Measurements from ENCODE around the gene VTI1A.
A peak's percentile ranks its signal among the peaks of the same experiment; 100 is the strongest.
"Not testable (repeated sequence)": the region's sequence is repeated elsewhere in the genome, so short reads cannot be mapped to it uniquely, and the experiment has no call there.

Gene VTI1A

DNA sequence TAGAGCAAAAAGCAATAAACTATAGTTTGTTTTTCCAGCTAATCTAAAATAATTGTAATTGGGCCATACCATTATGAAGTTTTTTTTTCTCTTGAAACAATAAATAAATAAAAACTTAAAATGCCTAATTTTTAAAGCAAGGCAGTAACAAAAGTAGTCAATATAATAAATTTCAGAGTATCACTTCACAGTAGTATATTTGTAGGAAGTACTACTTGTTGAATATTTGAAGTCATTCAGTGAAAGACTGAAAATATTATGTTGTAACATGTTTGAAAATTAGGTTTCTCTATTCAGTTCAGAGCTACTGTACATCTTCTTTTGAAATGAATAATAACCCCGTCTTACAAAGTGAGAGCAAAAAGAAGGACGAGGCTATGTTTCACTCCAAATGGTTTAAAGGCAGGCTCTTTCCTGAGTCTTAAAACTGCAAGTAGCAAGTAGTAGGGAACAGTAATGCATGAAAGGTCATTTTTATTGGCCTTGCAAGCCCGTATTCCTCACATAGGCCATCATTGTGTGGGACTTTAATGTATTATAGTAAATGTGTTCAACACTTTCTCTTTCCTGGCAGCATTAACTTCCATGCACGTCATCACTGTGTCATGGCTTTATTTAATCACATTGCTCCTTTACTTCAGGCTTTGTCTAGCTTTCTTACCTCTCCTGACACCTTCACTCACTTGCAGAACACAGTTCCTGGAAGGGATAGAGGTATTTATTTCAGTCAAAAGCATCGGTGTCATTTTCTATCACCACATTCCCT, 141.4 kb downstream of the VTI1A start:
- no peak for DNase-seq (ENCODE audit: low read depth)

DNA sequence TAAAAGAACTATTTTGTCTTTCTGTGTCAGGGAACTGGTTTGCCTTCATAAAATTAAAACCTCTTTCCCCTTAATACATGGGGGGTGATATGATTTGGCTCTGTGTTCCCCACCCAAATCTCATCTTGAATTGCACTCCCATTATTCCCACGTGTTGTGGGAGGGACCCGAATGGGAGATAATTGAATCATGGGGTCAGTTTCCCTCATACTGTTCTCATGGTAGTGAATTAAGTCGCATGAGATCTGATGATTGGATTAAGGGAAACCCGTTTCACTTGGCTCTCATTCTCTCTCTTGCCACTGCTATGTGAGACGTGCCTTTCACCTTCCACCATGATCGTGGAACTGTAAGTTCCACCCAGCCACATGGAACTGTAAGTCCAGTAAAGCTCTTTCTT, 142.1 kb downstream of the VTI1A start:
- no peak for DNase-seq (ENCODE audit: low read depth)

DNA sequence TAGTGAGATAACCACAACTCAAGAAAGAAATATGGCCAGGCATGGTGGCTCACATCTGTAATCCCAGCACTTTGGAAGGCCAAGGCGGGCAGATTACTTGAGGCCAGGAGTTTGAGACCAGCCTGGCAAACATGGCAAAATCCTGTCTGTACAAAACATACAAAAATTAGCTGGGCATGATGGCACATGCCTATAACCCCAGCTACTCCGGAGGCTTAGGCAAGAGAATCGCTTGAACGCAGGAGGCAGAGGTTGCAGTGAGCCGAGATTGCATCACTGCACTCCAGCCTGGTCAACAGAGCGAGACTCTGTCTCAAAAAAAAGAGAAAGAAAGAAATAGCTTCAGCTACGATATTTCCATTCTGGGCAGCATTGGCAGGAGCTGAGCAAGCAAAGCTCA, 143.8 kb downstream of the VTI1A start:
- DNase-seq (ENCODE audit: low read depth): not testable (repeated sequence)

DNA sequence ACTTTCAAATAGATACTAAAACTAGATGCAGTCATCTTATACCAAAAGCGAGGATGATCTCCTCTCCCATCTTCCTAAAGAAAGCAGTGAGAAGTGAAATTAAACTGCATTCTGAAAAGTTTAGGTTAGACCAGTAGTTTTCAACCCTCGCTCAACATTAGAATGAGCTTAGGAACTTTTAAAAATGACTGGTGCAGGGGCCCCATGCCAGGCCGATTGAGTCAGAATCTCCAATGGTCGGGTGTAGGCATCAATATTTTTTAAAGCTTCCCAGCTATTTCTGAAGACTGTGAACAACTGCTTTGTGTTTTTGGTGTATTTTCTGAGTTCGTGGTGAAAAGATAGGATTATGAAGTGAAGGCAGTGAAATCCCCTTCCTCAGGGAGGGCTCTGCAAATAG, 146.0 kb downstream of the VTI1A start:
- no peak for DNase-seq (ENCODE audit: low read depth)

DNA sequence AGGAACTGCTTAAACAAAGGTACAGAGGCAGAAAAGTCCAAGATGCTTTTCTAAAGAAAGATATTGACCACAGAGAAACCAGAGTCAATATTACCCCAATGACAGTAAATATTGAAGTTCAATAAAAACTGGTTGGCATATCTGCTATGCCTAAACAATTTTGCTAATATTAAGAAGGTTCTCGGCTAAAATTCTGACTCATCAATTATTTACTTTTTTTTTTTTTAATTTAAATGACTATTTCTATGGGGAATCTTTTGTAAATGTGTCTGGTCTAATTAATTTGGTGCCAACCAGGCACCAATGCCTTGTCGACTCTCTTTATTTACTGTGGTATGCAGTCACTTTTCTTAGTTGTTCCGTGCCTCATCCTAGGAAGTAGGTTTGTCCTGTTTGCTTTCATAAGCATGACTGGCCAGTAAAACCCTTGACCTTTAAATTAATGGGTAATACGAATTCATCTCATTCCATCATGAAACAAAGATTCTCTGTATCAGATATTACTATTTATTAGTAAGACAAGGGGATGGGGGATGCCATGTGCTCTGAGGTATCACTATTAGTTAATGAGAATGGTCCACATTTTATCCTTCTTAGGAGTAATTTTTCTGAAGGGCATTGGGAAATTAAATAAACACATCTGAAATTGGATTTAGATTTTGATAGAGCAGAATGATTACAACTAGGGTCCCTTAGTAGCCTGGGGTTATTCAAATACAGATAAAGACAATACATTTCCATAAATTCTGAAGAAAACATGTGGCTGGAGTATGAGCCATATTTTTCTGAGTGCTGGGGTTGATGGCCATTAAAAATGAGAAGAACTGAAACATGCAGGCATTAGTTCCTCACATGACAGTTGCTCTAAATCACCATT, 154.4 kb downstream of the VTI1A start:
- no peak for DNase-seq (ENCODE audit: low read depth)

DNA sequence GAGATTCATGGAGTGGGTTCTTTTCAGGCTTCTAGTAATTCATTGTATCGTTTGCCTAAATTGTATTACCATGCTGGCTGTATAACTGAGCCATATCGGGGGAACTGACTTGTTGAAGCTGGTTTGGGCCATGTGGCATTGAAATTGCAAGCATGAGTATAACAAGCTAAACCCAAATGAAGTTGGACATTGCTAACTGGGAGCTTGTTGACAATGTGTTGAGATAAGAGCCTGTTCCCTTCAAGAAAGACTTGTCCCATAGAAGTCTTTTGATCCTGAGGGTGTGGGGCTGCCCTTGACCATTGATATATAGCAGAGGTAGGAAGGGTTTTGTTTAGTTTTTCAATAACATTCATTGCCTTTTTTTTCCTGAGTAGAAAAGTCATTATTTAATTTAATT, 156.0 kb downstream of the VTI1A start:
- DNase-seq (ENCODE audit: low read depth): no peak

DNA sequence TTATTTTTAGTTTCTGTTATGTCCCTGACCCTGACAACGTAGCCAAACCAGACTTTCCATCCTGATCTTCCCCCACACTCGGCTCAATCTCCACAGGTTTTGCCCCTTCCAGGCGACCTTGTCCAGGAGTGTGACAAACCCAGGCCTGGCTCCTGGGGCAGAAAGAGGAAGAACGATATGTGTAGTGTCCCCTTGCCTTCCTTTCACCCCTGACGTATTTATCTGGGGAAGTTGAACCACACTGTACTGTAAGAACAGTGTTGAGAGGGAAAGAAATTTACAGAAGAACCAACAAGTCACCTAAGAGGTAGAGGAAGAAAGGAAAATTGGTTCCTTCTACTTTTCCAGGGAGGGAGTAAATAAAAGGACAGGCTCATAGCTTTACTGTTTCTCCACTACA, 158.0 kb downstream of the VTI1A start:
- DNase-seq (ENCODE audit: low read depth): no peak

DNA sequence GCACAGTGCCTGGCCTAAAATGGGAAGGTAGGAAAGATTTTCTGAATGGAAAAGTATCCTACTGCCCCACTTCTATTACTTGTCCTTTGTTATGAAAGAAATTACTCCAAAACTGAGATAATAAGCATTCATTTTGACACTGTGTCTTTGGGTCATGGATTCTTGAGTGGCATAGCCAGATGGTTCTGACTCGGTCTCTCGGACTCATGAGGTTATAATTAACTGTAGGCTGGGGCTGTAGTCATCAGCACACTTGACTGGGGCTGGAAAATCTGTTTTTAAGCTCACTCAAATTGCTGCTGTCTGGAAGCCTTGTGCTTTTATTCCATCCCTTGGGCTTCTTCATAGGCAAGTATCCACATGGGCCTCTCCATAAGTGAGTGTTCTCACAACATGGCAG, 160.5 kb downstream of the VTI1A start:
- no peak for DNase-seq (ENCODE audit: low read depth)

DNA sequence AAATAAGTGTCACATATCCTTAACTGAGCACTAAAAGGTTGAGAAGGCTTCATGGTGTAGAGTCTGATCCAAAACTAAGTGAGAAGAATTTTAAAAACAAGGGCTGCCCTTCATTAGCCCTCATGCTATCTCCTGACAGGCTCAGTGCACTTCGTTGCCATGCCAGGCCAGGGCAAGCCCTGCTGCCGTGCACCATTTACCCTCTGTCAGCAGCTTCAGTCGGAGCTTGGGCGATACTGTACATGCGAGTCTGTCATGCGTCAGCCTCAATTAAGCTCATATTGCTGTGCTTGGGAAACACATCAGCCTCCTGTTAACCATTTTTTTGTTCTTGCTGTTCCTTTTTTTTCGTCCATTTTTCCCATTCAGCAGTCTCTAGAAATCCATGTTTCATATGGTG, 166.6 kb downstream of the VTI1A start:
- DNase-seq (ENCODE audit: low read depth): no peak

DNA sequence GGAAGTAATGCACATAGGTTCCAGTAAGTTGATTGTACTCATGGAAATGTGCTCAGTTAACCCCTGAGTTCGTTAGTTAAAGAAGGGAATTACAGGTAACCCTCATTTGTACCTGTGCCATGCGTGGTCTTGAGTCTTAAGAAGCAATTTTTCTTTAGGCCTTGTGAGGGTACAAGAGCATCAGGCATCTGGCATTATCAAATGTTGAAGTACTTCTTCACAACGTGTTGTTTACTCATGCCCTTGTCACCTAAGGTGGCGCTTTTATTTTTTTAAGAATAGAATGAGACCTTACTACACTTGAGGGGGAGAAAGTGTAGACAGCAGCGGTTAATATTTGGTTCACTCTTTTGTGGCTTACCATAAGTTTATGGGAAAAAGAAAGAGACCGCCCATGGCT, 167.1 kb downstream of the VTI1A start:
- DNase-seq (ENCODE audit: low read depth): no peak

DNA sequence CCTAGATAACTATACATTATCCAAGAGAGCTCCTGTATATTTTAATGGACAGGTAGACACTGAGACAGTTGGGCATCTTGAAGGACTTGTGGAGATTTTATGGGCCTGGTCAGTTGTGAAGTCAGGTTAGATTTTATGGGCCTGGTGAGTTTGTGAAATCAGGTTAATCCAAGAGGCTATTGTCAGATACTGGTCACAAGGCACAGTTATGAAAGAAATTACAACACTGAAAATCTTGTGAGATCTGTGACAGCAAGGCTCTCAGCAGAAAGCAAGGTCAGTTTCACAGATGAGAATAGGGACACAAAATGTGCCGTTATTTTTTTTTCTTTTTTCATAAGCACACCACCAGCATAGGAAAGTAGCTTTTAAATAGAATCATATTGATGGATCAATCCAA, 167.6 kb downstream of the VTI1A start:
- no peak for DNase-seq (ENCODE audit: low read depth)

DNA sequence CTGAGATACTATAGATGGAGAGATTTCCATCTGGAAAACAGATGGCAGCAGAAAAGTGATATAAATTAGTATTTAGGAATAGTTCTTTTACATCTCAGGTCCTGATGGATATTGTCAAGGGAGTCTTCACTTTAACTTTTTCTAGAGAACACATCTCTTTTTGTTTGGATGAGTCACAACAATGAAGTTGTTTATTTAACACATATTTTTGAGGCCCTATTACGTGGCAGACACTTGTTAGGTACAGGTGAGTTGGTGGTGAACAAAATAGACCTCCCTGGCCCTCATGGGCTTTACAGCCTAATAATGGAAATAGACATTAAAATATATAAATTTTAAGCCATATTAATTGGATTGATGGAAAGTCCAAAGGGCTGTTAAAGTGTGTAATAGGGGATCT, 168.3 kb downstream of the VTI1A start:
- no peak for DNase-seq (ENCODE audit: low read depth)

DNA sequence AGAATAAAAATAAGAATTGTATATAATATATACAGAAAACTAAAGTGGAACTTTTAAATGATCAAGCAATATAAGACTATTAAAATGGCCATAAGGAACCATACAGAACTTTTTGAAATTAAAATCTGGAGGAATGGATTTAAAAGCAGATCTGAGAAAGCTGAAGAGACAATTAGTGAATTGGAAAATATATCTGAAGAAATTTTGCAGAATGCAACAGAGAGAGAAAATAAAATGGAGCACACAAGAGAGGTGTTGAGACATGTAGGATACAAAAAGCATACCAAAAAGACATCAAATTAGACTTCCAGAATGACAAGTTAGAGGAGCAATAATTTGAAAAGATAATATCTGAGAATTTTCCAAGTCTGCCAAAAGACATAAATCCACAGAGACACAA, 169.6 kb downstream of the VTI1A start:
- no peak for DNase-seq (ENCODE audit: low read depth)

DNA sequence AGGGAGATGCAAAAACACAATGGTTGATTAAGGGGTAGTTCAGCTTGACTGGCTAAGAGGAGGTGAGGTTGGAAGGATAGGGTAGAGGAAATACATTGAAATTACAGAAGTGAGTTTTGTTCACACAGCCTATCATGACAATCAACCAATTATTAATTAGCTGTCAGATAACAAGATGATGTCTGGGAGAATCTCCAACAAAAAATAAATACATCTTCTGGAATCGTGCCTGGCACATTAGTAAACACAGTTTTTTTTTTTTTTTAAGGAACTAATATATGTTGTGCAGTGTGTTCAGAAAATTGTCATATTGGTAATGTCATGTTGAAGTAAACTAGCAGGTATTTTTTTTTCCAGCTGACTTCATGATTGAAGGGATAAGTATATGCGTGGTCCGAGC, 171.8 kb downstream of the VTI1A start:
- DNase-seq (ENCODE audit: low read depth): no peak

DNA sequence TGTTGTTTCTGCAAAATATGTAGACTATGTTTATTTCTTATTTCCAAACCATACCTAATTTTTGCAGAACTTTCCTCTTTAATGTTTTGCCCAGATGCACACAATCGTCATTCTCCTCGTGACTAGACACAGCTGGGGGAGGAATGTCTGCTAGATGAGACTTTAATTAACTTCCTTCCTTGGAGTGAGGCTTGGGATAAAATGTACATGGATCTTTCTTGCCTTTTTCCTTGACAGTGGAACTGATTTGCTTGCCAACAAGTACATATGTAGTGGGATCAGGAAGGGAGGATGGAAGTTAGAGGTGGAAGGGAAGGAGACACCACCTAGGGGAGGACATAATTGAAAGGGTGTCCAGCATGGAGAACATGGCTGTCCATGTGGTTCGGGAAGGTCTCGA, 172.5 kb downstream of the VTI1A start:
- no peak for DNase-seq (ENCODE audit: low read depth)

DNA sequence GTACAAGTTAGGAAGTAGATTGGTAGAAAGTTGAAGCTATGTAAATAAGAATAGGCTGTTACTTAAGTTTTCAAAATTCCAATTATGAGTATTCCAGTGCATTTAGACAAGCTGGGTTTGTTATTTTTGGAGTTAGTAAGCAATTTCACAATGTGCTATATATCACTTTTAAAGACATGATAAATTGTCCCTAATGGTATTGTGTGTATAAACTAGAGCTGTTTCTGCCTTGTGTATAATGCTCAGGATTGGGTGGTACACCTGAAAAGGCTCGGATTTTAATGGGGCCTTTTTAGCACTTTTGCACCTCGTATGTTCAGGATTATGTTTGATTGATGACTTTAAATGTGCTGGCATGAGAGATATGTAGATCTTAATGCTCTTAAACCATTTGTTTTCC, 175.8 kb downstream of the VTI1A start:
- peak; percentile 46 for DNase-seq (ENCODE audit: low read depth)

DNA sequence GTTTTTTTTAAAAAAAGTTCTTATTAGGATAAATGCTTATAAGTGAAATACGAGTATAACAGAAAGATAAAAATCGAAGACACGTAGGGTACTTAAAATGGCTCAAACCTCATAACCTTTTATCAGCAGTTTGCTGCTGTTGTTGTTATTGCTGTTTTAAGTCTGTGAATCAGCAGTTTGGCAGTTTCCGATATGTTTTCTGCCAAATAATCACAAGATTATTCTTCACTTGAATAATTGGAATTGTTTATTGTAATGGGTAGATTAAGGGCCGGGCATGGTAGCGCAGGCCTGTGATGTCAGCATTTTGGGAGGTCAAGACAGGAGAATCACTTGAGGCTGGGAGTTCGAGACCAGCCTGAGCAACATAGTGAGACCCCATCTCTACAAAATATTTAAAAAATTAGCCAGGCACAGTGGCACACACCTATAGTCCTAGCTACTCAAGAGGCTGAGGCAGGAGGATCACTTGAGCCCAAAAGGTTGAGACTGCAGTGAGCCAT, 177.6 kb downstream of the VTI1A start:
- DNase-seq (ENCODE audit: low read depth): no peak

DNA sequence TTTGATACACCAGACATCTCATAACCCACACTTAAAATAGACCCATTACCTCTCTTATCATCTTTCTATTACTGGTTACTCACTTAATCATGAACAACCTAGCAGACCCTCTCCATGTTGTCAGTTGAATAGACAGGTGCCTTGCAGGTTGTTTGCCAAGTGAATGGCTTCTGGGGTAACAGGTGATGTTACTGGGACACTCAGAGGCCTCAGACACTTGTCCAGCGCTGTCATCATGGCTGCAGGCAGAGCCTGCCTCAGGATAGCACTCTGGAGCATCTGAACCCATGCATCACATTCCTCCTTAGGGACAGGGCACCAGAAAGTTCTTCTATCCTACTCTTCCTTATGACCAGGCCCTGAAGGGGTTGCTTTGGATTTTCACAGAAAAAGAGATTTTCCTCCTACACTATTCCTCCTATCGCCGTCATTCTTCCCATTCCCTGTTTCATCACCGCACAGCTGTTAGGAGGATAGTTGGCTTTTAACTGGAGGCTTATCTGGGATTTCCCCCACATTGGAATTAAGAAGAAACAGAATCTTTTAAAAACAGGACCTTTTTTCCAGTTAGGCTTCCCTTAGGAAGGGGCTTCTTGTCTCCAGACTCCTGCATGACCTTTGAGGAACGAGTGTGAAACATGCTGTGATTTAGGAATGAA, 182.1 kb downstream of the VTI1A start:
- DNase-seq (ENCODE audit: low read depth): no peak

DNA sequence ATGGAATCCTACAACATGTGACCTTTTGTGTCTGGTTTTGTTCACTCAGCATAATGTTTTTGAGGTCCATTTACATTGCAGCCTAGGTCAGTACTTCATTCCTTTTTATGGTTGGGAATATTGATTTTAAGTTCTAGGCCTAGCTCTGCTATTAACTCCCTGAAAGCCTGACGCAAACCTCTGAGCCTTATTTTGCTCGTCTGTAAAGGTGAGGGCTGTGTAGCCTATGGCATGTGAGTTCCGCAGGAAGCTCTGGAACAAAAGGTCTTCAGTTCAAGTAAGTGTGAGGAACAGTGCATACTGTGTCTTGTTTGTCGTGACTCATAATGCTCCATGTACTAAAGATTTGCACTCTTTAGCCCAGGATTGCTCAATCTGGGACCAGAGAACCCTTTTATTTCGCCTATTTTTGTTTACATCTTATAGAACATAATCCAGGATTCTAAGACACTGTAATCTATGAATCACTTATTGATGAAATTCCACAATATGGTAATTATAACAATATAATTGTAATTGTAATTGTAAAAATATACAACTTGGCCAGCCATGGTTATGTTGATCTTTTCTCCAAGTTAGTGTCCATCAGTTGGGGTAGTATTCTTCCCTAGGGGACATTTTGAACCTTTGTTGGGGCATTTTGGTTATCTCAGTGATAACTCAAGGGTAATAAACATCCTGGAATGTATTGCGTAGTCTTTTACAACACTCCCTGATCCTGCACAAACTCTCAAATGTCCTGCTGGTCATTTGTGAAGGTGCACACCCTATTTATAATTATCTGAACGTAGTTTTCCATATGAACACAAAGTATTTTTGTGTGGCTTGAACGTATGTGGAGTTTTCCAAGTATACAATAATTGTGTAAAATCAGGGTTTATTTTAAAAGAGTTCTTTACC, 184.7 kb downstream of the VTI1A start:
- peak; percentile 22 for DNase-seq (ENCODE audit: low read depth)

DNA sequence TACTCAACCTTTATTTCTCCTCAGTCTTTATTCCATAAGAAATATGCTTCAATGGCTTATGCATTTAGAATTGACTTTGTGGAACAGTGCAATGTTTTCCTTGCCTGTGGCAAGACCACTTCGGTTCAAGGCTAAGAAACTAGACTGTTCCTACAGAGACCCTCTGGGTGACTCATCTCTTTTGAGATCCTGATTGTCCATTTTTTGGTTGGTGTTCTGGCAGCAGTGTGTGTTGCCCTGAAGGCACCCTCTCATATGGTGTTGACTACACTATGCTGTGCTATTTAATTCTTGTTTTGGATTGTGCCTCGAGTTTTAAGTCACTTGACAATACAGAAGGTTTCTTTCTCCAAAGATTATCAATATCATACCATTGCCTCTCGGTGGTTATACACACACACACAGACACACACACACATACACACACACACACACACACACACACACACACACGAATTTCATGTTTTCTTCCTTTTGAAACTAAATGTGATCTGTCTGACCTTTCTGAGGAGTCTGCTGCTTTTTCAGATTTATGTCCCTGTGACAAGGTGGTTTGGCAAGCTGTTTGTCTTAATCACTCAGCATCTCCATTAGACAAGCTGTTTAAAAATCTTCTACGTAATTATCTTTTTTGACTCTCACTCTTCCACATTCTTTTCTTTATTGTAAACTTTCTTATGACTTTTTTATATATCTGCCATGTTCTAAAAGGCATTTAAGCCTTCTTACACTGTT, 187.2 kb downstream of the VTI1A start:
- no peak for DNase-seq (ENCODE audit: low read depth)

DNA sequence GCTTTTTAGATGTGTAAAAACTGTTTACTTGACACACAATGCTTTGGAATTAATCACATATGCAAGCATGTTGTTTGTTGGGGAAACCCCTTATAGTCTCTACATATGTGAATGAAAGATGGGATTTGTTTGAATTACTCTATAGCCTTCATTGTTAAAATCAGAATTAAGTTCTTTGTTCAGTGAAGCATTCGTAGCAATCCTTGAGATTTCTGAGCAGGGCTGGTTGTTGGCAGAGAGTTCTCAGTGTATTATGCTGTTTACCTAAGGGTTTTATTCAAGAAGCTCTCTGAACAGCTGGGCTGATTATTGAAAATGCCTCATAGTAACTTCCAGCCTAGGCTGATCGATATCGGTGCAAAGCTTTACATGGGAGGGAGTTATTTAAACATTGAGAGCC, 190.9 kb downstream of the VTI1A start:
- no peak for DNase-seq (ENCODE audit: low read depth)
